Testis (tissue), 2 donors: Measurements from ENCODE around the gene ZFR.

ENCODE experiments used
- POLR2A ChIP-seq: fragments of 450-650 bp; IDR thresholded peaks from one replicate; pipeline ENCODE4 v1.6.1; 2017; ENCODE audit warnings: antibody characterized with exemption, mild to moderate bottlenecking, moderate library complexity
- TF ChIP-seq, protein P1 (sequence below), 3 experiments: fragments of 450-650 bp in 2 of 3; fragments of 200-600 bp in 1 of 3; sonication (generic) in 1 of 3; IDR thresholded peaks; one replicate each; pipeline ENCODE4 v1.5.1; 2016 to 2019; ENCODE audit warnings: antibody characterized with exemption in 3 of 3, mild to moderate bottlenecking in 2 of 3, moderate library complexity in 1 of 3

- TF ChIP-seq, protein P1, sequence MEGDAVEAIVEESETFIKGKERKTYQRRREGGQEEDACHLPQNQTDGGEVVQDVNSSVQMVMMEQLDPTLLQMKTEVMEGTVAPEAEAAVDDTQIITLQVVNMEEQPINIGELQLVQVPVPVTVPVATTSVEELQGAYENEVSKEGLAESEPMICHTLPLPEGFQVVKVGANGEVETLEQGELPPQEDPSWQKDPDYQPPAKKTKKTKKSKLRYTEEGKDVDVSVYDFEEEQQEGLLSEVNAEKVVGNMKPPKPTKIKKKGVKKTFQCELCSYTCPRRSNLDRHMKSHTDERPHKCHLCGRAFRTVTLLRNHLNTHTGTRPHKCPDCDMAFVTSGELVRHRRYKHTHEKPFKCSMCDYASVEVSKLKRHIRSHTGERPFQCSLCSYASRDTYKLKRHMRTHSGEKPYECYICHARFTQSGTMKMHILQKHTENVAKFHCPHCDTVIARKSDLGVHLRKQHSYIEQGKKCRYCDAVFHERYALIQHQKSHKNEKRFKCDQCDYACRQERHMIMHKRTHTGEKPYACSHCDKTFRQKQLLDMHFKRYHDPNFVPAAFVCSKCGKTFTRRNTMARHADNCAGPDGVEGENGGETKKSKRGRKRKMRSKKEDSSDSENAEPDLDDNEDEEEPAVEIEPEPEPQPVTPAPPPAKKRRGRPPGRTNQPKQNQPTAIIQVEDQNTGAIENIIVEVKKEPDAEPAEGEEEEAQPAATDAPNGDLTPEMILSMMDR (IDR thresholded peaks at IDR 0.05): no peak
- TF ChIP-seq POLR2A: no peak
Observed at GRCh38 chr5:32378966-32379365, 65.6 kb downstream of the ZFR start.
